DOHH2 (cell line): ENCODE results near the gene SHLD1.

Source experiments
- H3F3A ChIP-seq: fragments of 200-600 bp; sonication (generic), shearing (Covaris generic); 2 replicates; pipeline ENCODE4 v1.6.0; 2016; ENCODE audit warnings: antibody characterized with exemption, mild to moderate bottlenecking; ENCODE audit not compliant: control insufficient read depth, insufficient read depth
- H3K27ac ChIP-seq: fragments of 200-600 bp; sonication (generic); 2 replicates; pipeline ENCODE4 v1.5.1; 2014; ENCODE audit warnings: low read depth, mild to moderate bottlenecking, low read length, moderate library complexity
- H3K27me3 ChIP-seq: fragments of 200-600 bp; sonication (generic); 2 replicates; pipeline ENCODE4 v1.6.1; 2014; ENCODE audit warnings: mild to moderate bottlenecking, low read length, mixed read lengths; ENCODE audit not compliant: control insufficient read depth
- H3K36me3 ChIP-seq: fragments of 200-600 bp; sonication (generic); 2 replicates; pipeline ENCODE4 v1.6.1; 2014; ENCODE audit warnings: mild to moderate bottlenecking, low read length, moderate library complexity, mixed read lengths; ENCODE audit not compliant: control insufficient read depth
- H3K4me1 ChIP-seq: fragments of 200-600 bp; sonication (generic); 2 replicates; pipeline ENCODE4 v1.6.1; 2014; ENCODE audit warnings: mild to moderate bottlenecking, low read length, mixed read lengths; ENCODE audit not compliant: control insufficient read depth
- H3K4me2 ChIP-seq: fragments of 200-600 bp; sonication (generic); 2 replicates; pipeline ENCODE4 v1.6.0; 2014; ENCODE audit warnings: mild to moderate bottlenecking, low read length, moderate library complexity
- H3K4me3 ChIP-seq: fragments of 200-600 bp; sonication (generic); 2 replicates; pipeline ENCODE4 v1.5.1; 2014; ENCODE audit warnings: mild to moderate bottlenecking, low read length, mixed read lengths
- H3K79me2 ChIP-seq: fragments of 200-600 bp; sonication (generic); 2 replicates; pipeline ENCODE4 v1.6.1; 2014; ENCODE audit warnings: mild to moderate bottlenecking, low read length, mixed read lengths; ENCODE audit not compliant: control insufficient read depth
- H3K9me2 ChIP-seq: fragments of 200-600 bp; sonication (generic); replicated peaks from 2 replicates; pipeline ENCODE4 v1.6.1; 2014; ENCODE audit warnings: mild to moderate bottlenecking, low read length, mixed read lengths; ENCODE audit not compliant: control insufficient read depth
- H3K9me3 ChIP-seq: fragments of 200-600 bp; sonication (generic); 2 replicates; pipeline ENCODE4 v1.6.1; 2014; ENCODE audit warnings: antibody characterized with exemption, low read length, mixed read lengths; ENCODE audit not compliant: control insufficient read depth, insufficient read depth
- H4K20me1 ChIP-seq: fragments of 200-600 bp; sonication (generic); 2 replicates; pipeline ENCODE4 v1.6.0; 2014; ENCODE audit warnings: low read depth, mild to moderate bottlenecking, antibody characterized with exemption, low read length, moderate library complexity; ENCODE audit not compliant: control insufficient read depth, insufficient read depth
- EZH2phosphoT487 ChIP-seq: fragments of 200-600 bp; sonication (generic); IDR thresholded peaks from 2 replicates; pipeline ENCODE4 v1.6.1; 2017; ENCODE audit warnings: borderline replicate concordance, mild to moderate bottlenecking, antibody characterized with exemption, low read length, moderate library complexity, mixed read lengths
- TF ChIP-seq, protein P1 (sequence below): fragments of 200-600 bp; sonication (generic); IDR thresholded peaks from one replicate; pipeline ENCODE4 v1.5.1; 2014; ENCODE audit warnings: antibody characterized with exemption, mild to moderate bottlenecking, low read depth, low read length; ENCODE audit not compliant: poor library complexity, severe bottlenecking

Gene SHLD1

DNA sequence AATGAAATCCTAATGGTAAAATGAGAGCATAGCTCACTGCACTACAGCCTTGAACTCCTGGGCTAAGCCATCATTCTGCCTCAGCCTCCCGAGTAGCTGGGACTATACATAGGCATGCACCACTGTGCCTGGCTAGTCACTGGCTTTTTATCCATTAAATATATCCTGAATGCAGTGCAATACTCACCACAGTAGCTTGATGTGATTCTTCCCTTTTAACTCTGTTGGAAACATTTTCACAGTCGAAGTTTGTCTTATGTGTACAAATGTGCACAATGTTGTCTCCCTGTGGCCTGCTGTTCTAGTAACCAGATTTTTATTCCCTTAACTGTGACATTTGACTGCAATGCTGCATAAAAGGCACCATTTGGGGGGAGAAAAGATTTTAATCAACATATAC lies 143.4 kb downstream of the SHLD1 start:
- H3K4me1 ChIP-seq: no peaks in the 10 kb centered on the region
- H4K20me1 ChIP-seq: no peaks in the 10 kb centered on the region
- H3K79me2 ChIP-seq: no peaks in the 10 kb centered on the region
- peaks cover 6% of the 10 kb centered on the region; the same call in 1 of the 2 replicates for H3K27me3 ChIP-seq
- no peak for TF ChIP-seq EZH2phosphoT487
- TF ChIP-seq, protein P1, sequence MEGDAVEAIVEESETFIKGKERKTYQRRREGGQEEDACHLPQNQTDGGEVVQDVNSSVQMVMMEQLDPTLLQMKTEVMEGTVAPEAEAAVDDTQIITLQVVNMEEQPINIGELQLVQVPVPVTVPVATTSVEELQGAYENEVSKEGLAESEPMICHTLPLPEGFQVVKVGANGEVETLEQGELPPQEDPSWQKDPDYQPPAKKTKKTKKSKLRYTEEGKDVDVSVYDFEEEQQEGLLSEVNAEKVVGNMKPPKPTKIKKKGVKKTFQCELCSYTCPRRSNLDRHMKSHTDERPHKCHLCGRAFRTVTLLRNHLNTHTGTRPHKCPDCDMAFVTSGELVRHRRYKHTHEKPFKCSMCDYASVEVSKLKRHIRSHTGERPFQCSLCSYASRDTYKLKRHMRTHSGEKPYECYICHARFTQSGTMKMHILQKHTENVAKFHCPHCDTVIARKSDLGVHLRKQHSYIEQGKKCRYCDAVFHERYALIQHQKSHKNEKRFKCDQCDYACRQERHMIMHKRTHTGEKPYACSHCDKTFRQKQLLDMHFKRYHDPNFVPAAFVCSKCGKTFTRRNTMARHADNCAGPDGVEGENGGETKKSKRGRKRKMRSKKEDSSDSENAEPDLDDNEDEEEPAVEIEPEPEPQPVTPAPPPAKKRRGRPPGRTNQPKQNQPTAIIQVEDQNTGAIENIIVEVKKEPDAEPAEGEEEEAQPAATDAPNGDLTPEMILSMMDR: no peak
- H3K9me2 ChIP-seq: no peaks in the 10 kb centered on the region
- H3K36me3 ChIP-seq: no peaks in the 10 kb centered on the region
- no peak overlapping the region for H3K27ac ChIP-seq
- no peaks in the 10 kb centered on the region for H3K9me3 ChIP-seq
- no peak overlapping the region for H3K4me3 ChIP-seq
- H3F3A ChIP-seq: no peaks in the 10 kb centered on the region
- no peak overlapping the region for H3K4me2 ChIP-seq

DNA sequence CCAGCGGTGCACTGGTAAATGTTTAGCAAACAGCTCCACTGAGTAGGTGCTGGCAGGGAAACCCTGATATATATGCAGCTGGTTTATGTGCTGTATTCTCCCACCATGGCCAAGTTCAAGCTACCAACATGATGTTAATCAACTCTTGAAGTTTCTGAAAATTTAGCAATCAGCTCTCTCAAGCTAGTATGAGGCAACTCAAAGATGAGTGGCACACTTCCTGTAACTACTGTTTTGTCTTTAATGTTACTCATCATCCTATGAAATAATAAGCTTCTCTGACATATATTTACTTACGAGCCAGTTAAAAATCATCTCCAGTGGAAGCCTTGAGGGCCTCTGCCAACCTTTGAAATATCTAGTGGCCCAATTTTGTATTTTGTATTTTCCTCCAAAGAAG lies 145.4 kb downstream of the SHLD1 start:
- no peaks in the 10 kb centered on the region for H3K79me2 ChIP-seq
- H3K4me1 ChIP-seq: no peaks in the 10 kb centered on the region
- no peak overlapping the region for H3K4me3 ChIP-seq
- peaks cover 12% of the 10 kb centered on the region for H3K27me3 ChIP-seq
- no peak overlapping the region for H3K4me2 ChIP-seq
- no peaks in the 10 kb centered on the region for H3K9me2 ChIP-seq
- H4K20me1 ChIP-seq: no peaks in the 10 kb centered on the region
- H3K27ac ChIP-seq: no peak overlapping the region
- no peaks in the 10 kb centered on the region for H3K9me3 ChIP-seq
- H3F3A ChIP-seq: no peaks in the 10 kb centered on the region
- no peak for TF ChIP-seq EZH2phosphoT487
- TF ChIP-seq, protein P1: no peak
- no peaks in the 10 kb centered on the region for H3K36me3 ChIP-seq

DNA sequence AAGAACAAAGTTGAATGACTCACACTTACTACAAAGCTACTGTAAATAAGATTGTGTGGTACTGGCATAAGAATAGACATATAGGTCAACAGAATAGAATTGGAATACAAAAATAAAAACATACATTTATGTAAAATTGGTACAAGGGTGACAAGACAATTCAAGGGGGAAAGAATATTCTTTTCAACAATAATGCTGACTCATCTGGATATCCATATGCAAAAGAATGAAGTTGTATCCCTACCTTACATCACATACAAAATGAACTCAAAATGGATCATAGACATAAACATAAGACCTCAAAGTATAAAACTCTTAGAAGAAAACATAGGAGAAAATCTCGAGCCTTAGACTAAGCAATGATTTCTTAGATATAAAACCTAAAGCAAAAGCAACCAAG lies 149.2 kb downstream of the SHLD1 start:
- H3K79me2 ChIP-seq: no peaks in the 10 kb centered on the region

More for the DNA sequence above, 149.2 kb downstream of the SHLD1 start:
- no peak for TF ChIP-seq EZH2phosphoT487
- TF ChIP-seq, protein P1: no peak
- Histone ChIP-seq H3K27me3 (peaks cover 16% of the 10 kb centered on the region), H3K4me3 (no peak overlapping the region), H3K9me2 (no peaks in the 10 kb centered on the region), H3F3A (no peaks in the 10 kb centered on the region), H3K4me2 (no peak overlapping the region), H4K20me1 (no peaks in the 10 kb centered on the region), H3K9me3 (no peaks in the 10 kb centered on the region), H3K4me1 (no peaks in the 10 kb centered on the region), H3K27ac (no peak overlapping the region), H3K36me3 (no peaks in the 10 kb centered on the region)
